ENCODE results near the gene HLA-B.
"Not testable (repeated sequence)": the region's sequence is repeated elsewhere in the genome, so short reads cannot be mapped to it uniquely, and the experiment has no call there.

The HLA-B gene

GRCh38 chr6:31356946-31357466 is at the start of gene HLA-B:
Gene HLA-B (minus strand): TSS chr6:31357179. CDS start chr6:31357158, 21 bp downstream.
- DNase-seq (ENCODE audit: low read depth in 1 of 2, low spot score in 1 of 2), result peak; percentile 38 to 66

GRCh38 chr6:31405996-31406395 is 49.0 kb upstream of the HLA-B start:
- DNase-seq (ENCODE audit: low read depth in 1 of 2, low spot score in 1 of 2), result no peak

GRCh38 chr6:31404061-31404364 is 47.0 kb upstream of the HLA-B start:
- DNase-seq (ENCODE audit: low read depth in 1 of 2, low spot score in 1 of 2), result not testable (repeated sequence)

GRCh38 chr6:31403283-31404060 is 46.5 kb upstream of the HLA-B start, which contains the start of gene MICA:
Gene MICA (plus strand): TSS chr6:31403595. CDS start chr6:31403633, 38 bp downstream.
- peak; percentile 37 to 62 for DNase-seq (ENCODE audit: low read depth in 1 of 2, low spot score in 1 of 2)

- DNase-seq (ENCODE audit: low read depth in 1 of 2, low spot score in 1 of 2), result no peak
Measured at GRCh38 chr6:31402324-31403282, 45.6 kb upstream of the HLA-B start.

- no peak for DNase-seq (ENCODE audit: low read depth in 1 of 2, low spot score in 1 of 2)
Measured at GRCh38 chr6:31401403-31401802, 44.4 kb upstream of the HLA-B start.

GRCh38 chr6:31400467-31401289 is 43.7 kb upstream of the HLA-B start:
- DNase-seq (ENCODE audit: low read depth in 1 of 2, low spot score in 1 of 2), result peak; percentile 54 to 61

- DNase-seq (ENCODE audit: low read depth in 1 of 2, low spot score in 1 of 2), result peak; percentile 32 to 37
Measured at GRCh38 chr6:31399589-31400466, 42.8 kb upstream of the HLA-B start.

GRCh38 chr6:31397901-31398525 is 41.0 kb upstream of the HLA-B start:
- no peak for DNase-seq (ENCODE audit: low read depth in 1 of 2, low spot score in 1 of 2)

GRCh38 chr6:31397153-31397499 is 40.1 kb upstream of the HLA-B start:
- not testable (repeated sequence) for DNase-seq (ENCODE audit: low read depth in 1 of 2, low spot score in 1 of 2)

GRCh38 chr6:31396422-31397152 is 39.6 kb upstream of the HLA-B start:
- peak; percentile 73 to 82 for DNase-seq (ENCODE audit: low read depth in 1 of 2, low spot score in 1 of 2)

- no peak for DNase-seq (ENCODE audit: low read depth in 1 of 2, low spot score in 1 of 2)
Measured at GRCh38 chr6:31395832-31396231, 38.9 kb upstream of the HLA-B start.

GRCh38 chr6:31394381-31394780 is 37.4 kb upstream of the HLA-B start:
- DNase-seq (ENCODE audit: low read depth in 1 of 2, low spot score in 1 of 2), result no peak

GRCh38 chr6:31393932-31394331 is 37.0 kb upstream of the HLA-B start:
- DNase-seq (ENCODE audit: low read depth in 1 of 2, low spot score in 1 of 2), result no peak

GRCh38 chr6:31389802-31390132 is 32.8 kb upstream of the HLA-B start:
- DNase-seq (ENCODE audit: low read depth in 1 of 2, low spot score in 1 of 2), result not testable (repeated sequence)

- not testable (repeated sequence) for DNase-seq (ENCODE audit: low read depth in 1 of 2, low spot score in 1 of 2)
Measured at GRCh38 chr6:31388916-31389801, 32.2 kb upstream of the HLA-B start.

GRCh38 chr6:31386977-31387376 is 30.0 kb upstream of the HLA-B start:
- no peak for DNase-seq (ENCODE audit: low read depth in 1 of 2, low spot score in 1 of 2)

- no peak for DNase-seq (ENCODE audit: low read depth in 1 of 2, low spot score in 1 of 2)
Measured at GRCh38 chr6:31386099-31386498, 29.1 kb upstream of the HLA-B start.
